Karpas-422 (cell line): ENCODE measurements around the gene PRXL2B. TPM values are rescaled to one million over a fixed set of nuclear protein-coding genes. Genes with fewer than 3 reads are reported as not detected.

Experiments used
- DNase-seq: peaks from one replicate; pipeline ENCODE4 v3.0.0-alpha.2; 2015
- H2AFZ ChIP-seq: fragments of 200-600 bp; sonication (generic); 2 replicates; pipeline ENCODE4 v1.6.1; 2014; ENCODE audit warnings: antibody characterized with exemption, low read length, mixed read lengths
- H3K27ac ChIP-seq: fragments of 200-600 bp; sonication (generic); 2 replicates; pipeline ENCODE4 v1.5.1; 2014; ENCODE audit warnings: mild to moderate bottlenecking, low read length, moderate library complexity
- H3K27me3 ChIP-seq: fragments of 200-600 bp; sonication (generic); 2 replicates; pipeline ENCODE4 v1.6.1; 2014; ENCODE audit warnings: low read length, mixed read lengths
- H3K36me3 ChIP-seq: fragments of 200-600 bp; sonication (generic); 2 replicates; pipeline ENCODE4 v1.6.1; 2014; ENCODE audit warnings: low read length, mixed read lengths; ENCODE audit not compliant: insufficient read depth
- H3K4me1 ChIP-seq: fragments of 200-600 bp; sonication (generic); 2 replicates; pipeline ENCODE4 v1.6.1; 2014; ENCODE audit warnings: mild to moderate bottlenecking, low read length, mixed read lengths
- H3K4me2 ChIP-seq: fragments of 200-600 bp; sonication (generic); 2 replicates; pipeline ENCODE4 v1.6.1; 2014; ENCODE audit warnings: low read length, low read depth, mild to moderate bottlenecking; ENCODE audit not compliant: poor library complexity, severe bottlenecking
- H3K4me3 ChIP-seq: fragments of 200-600 bp; sonication (generic); 2 replicates; pipeline ENCODE4 v1.5.1; 2014; ENCODE audit warnings: mild to moderate bottlenecking, antibody characterized with exemption, low read length, mixed read lengths
- H3K79me2 ChIP-seq: fragments of 200-600 bp; sonication (generic); 2 replicates; pipeline ENCODE4 v1.6.1; 2014; ENCODE audit warnings: mild to moderate bottlenecking, low read length, mixed read lengths
- H3K9ac ChIP-seq: fragments of 200-600 bp; sonication (generic); 2 replicates; pipeline ENCODE4 v1.6.0; 2014; ENCODE audit warnings: low read length
- H3K9me2 ChIP-seq: fragments of 200-600 bp; sonication (generic), shearing (Covaris generic); replicated peaks from 2 replicates; pipeline ENCODE4 v1.6.0; 2014; ENCODE audit warnings: mild to moderate bottlenecking, low read length, moderate library complexity; ENCODE audit not compliant: insufficient read depth
- H3K9me3 ChIP-seq: fragments of 300-700, 200-600 bp; sonication (generic); 2 replicates; pipeline ENCODE4 v1.6.1; 2014; ENCODE audit warnings: low read length, mixed read lengths
- H4K20me1 ChIP-seq: fragments of 200-600 bp; sonication (generic); 2 replicates; pipeline ENCODE4 v1.6.1; 2014; ENCODE audit warnings: mild to moderate bottlenecking, antibody characterized with exemption, low read length, low read depth; ENCODE audit not compliant: insufficient read depth
- total RNA-seq: library from RNA; depleted of rRNA; stranded (reverse); fragments of >200 nt; shearing (Covaris generic); gene quantifications from 2 replicates; pipeline ENCODE4 v1.2.3, GENCODE V29; 2014; ENCODE audit warnings: low replicate concordance

The PRXL2B gene
- total RNA-seq, 1 experiment from 2014 or later = 0.89 TPM

- no peak for DNase-seq
- Histone ChIP-seq H3K4me2 (no peak overlapping the region), H3K4me3 (no peak overlapping the region), H3K79me2 (no peaks in the 10 kb centered on the region), H3K36me3 (no peaks in the 10 kb centered on the region), H3K4me1 (peaks cover 7% of the 10 kb centered on the region), H3K9me2 (no peaks in the 10 kb centered on the region), H3K27ac (no peak overlapping the region), H2AFZ (no peak overlapping the region), H3K27me3 (no peaks in the 10 kb centered on the region; the same call in 1 of the 2 replicates), H4K20me1 (no peaks in the 10 kb centered on the region), H3K9ac (no peak overlapping the region), H3K9me3 (no peaks in the 10 kb centered on the region)
Observed at GRCh38 chr1:2610036-2610959, 23.7 kb downstream of the PRXL2B start.

- Histone ChIP-seq H3K36me3 (no peaks in the 10 kb centered on the region), H3K9me3 (no peaks in the 10 kb centered on the region), H3K4me3 (no peak overlapping the region), H3K4me2 (no peak overlapping the region), H3K4me1 (peaks cover 7% of the 10 kb centered on the region), H3K9me2 (no peaks in the 10 kb centered on the region), H4K20me1 (no peaks in the 10 kb centered on the region), H3K27me3 (no peaks in the 10 kb centered on the region; the same call in 1 of the 2 replicates), H3K27ac (no peak overlapping the region), H3K79me2 (no peaks in the 10 kb centered on the region), H2AFZ (no peak overlapping the region), H3K9ac (no peak overlapping the region)
- DNase-seq = peak; percentile 65
Observed at GRCh38 chr1:2611031-2611501, 24.5 kb downstream of the PRXL2B start.

- H3K4me3 ChIP-seq = no peak overlapping the region
- H3K9me2 ChIP-seq = no peaks in the 10 kb centered on the region
- H4K20me1 ChIP-seq = no peaks in the 10 kb centered on the region
- peak overlapping the region; percentile 35 for H3K4me2 ChIP-seq
- H2AFZ ChIP-seq = no peak overlapping the region
- DNase-seq = peak; percentile 66
- H3K27me3 ChIP-seq = no peaks in the 10 kb centered on the region; the same call in 1 of the 2 replicates
- no peaks in the 10 kb centered on the region for H3K9me3 ChIP-seq
- H3K9ac ChIP-seq = no peak overlapping the region
- peaks cover 7% of the 10 kb centered on the region for H3K4me1 ChIP-seq
- no peak overlapping the region for H3K27ac ChIP-seq
- no peaks in the 10 kb centered on the region for H3K79me2 ChIP-seq
- no peaks in the 10 kb centered on the region for H3K36me3 ChIP-seq
Observed at GRCh38 chr1:2611621-2612437, 25.3 kb downstream of the PRXL2B start.

GRCh38 chr1:2612591-2613365 is 26.2 kb downstream of the PRXL2B start:
- Histone ChIP-seq H3K27ac (no peak overlapping the region), H3K27me3 (no peaks in the 10 kb centered on the region; the same call in 1 of the 2 replicates), H2AFZ (no peak overlapping the region), H3K9me3 (no peaks in the 10 kb centered on the region), H4K20me1 (no peaks in the 10 kb centered on the region), H3K4me3 (no peak overlapping the region), H3K9me2 (no peaks in the 10 kb centered on the region), H3K4me2 (no peak overlapping the region), H3K4me1 (peaks cover 7% of the 10 kb centered on the region), H3K36me3 (no peaks in the 10 kb centered on the region), H3K79me2 (no peaks in the 10 kb centered on the region), H3K9ac (no peak overlapping the region)
- DNase-seq = no peak

- Histone ChIP-seq H3K27ac (no peak overlapping the region), H3K27me3 (no peaks in the 10 kb centered on the region; the same call in 1 of the 2 replicates), H3K9ac (no peak overlapping the region), H4K20me1 (no peaks in the 10 kb centered on the region), H3K4me3 (no peak overlapping the region), H3K9me2 (no peaks in the 10 kb centered on the region), H3K9me3 (no peaks in the 10 kb centered on the region), H3K79me2 (no peaks in the 10 kb centered on the region), H3K4me1 (peaks cover 7% of the 10 kb centered on the region), H3K36me3 (no peaks in the 10 kb centered on the region), H3K4me2 (no peak overlapping the region), H2AFZ (no peak overlapping the region)
- DNase-seq = no peak
Observed at GRCh38 chr1:2614145-2614544, 27.6 kb downstream of the PRXL2B start.

GRCh38 chr1:2617971-2618470 is 31.4 kb downstream of the PRXL2B start:
- no peaks in the 10 kb centered on the region for H3K79me2 ChIP-seq
- H3K27ac ChIP-seq = no peak overlapping the region
- H3K9me3 ChIP-seq = no peaks in the 10 kb centered on the region
- no peaks in the 10 kb centered on the region for H4K20me1 ChIP-seq
- H3K4me1 ChIP-seq = no peaks in the 10 kb centered on the region
- H2AFZ ChIP-seq = no peak overlapping the region
- DNase-seq = no peak
- H3K27me3 ChIP-seq = no peaks in the 10 kb centered on the region
- H3K9me2 ChIP-seq = no peaks in the 10 kb centered on the region
- H3K4me2 ChIP-seq = no peak overlapping the region
- no peak overlapping the region for H3K9ac ChIP-seq
- H3K36me3 ChIP-seq = no peaks in the 10 kb centered on the region
- H3K4me3 ChIP-seq = no peak overlapping the region

- DNase-seq = no peak
Observed at GRCh38 chr1:2623571-2624337, 37.2 kb downstream of the PRXL2B start.

More at GRCh38 chr1:2623571-2624337, 37.2 kb downstream of the PRXL2B start:
- Histone ChIP-seq H3K9me2 (no peaks in the 10 kb centered on the region), H3K9me3 (no peaks in the 10 kb centered on the region), H3K27me3 (no peaks in the 10 kb centered on the region), H2AFZ (no peak overlapping the region), H3K4me1 (no peaks in the 10 kb centered on the region), H3K36me3 (no peaks in the 10 kb centered on the region), H3K9ac (no peak overlapping the region), H3K4me3 (no peak overlapping the region), H4K20me1 (no peaks in the 10 kb centered on the region), H3K79me2 (no peaks in the 10 kb centered on the region), H3K4me2 (no peak overlapping the region), H3K27ac (no peak overlapping the region)
